GM19328 (cell line): Measurements from ENCODE around the gene RAB29.
"Not testable (repeated sequence)": the region's sequence is repeated elsewhere in the genome, so short reads cannot be mapped to it uniquely, and the experiment has no call there.

Experiments used
- ATAC-seq: cut with Tn5 transposase; IDR thresholded peaks from one replicate; pipeline ENCODE4 v1.9.1; 2021; ENCODE audit warnings: mild to moderate bottlenecking, moderate library complexity; ENCODE audit not compliant: unreplicated experiment

RAB29 gene

DNA sequence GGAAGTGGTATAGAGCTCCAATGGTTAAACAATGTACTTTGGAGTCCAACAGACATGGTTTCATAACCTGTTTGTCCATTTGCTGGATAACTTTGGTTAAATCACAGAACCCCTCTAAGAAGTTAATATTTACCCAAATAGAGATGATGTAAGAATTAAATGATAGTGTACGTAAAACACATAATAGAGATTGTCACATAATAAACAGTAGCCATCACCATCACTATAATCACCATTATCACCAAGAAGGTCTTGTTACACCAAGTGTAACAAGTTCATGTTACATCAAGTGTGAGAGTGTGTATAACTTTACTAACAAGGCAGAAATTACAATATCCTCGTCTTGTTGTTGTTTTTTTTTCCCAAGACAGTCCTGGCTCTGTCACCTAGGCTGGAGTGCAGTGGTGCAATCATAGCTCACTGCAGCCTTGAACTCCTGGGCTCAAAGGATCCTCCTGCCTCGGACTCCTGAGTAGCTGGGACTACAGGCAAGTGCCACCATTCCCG lies 48.6 kb downstream of the RAB29 start:
- no peak for ATAC-seq

DNA sequence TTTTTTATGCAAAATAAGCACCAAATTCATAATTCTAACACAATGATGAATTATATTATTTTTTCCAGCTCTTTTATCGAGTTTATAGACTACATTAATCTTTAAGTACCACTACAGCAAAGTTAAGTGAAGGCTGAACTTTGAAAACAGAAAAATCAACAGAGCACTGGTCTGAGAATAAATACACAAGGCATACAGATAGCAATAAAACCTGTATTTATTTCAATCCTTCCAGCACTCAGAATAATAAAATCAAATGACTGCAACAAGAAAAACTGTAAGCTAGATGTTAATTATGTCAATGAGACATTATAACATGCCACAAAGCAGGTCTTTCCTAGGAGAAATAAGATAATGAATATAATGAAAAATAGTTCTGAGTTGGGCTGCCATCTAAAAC lies 49.8 kb downstream of the RAB29 start:
- ATAC-seq, result no peak

DNA sequence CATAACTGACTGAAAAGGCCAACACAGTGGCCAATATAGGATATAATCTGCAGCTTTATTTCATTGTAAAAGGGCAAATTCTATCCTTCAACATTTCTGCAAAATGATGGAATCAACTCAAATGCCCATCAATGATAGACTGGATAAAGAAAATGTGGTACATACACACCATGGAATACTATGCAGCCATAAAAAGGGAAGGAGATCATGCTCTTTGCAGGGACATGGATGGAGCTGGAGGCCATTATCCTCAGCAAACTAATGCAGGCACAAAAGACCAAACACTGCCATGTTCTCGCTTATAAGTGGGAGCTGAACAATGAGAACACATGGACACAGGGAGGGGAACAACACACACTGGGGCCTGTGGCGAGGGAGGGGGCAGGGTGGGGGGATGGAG lies 54.5 kb downstream of the RAB29 start:
- ATAC-seq, result not testable (repeated sequence)

DNA sequence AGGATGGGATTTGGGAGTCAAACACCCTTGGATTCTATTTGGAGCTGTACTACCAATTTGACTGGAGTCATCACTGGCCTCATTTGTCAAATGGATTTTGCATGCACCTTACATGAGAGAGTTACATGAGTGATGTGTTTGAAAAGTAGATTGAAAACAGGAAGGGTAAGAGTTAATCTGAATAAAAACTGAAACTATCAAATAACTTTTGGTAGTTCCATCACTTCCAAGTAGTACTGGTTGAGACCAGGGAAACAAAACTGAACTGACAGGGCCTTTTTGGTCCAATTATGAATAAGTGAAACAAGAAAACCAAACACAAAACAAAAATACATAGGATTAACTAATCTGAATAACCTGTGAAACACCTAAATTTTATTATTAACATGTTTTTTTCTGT lies 55.5 kb downstream of the RAB29 start:
- no peak for ATAC-seq

DNA sequence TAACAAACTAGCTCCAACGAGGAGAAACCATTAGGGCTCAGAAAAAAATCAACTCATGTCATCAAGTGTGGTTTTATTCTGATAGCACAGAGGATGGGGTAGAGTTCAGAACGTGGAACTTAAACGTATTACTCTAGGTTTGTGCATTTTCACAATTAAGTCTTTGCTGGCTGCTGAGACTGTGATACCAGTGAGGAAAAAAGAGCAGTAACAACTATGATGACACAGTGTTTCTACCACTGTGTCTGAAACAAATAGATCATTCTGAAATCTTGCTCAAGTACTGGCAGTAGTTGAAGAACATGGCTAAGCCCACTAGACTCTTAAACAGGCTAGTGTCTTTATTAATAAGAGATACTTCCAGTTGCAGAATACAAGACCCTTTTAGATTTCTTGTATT lies 56.3 kb downstream of the RAB29 start:
- ATAC-seq, result no peak
